HG03432 (cell line): ENCODE data around the gene THOC6.

Source experiments
- ATAC-seq: cut with Tn5 transposase; IDR thresholded peaks from one replicate; pipeline ENCODE4 v1.9.1; 2021; ENCODE audit warnings: mild to moderate bottlenecking, moderate library complexity; ENCODE audit not compliant: unreplicated experiment

Gene THOC6

GRCh38 chr16:3029491-3030221, 5.8 kb downstream of the THOC6 start:
- ATAC-seq: no peak

- ATAC-seq: no peak
Observed at GRCh38 chr16:3030222-3031212, 6.7 kb downstream of the THOC6 start.

- no peak for ATAC-seq
Observed at GRCh38 chr16:3032624-3033023, 8.8 kb downstream of the THOC6 start.

- no peak for ATAC-seq
Observed at GRCh38 chr16:3035289-3035971, 11.6 kb downstream of the THOC6 start.

DNA sequence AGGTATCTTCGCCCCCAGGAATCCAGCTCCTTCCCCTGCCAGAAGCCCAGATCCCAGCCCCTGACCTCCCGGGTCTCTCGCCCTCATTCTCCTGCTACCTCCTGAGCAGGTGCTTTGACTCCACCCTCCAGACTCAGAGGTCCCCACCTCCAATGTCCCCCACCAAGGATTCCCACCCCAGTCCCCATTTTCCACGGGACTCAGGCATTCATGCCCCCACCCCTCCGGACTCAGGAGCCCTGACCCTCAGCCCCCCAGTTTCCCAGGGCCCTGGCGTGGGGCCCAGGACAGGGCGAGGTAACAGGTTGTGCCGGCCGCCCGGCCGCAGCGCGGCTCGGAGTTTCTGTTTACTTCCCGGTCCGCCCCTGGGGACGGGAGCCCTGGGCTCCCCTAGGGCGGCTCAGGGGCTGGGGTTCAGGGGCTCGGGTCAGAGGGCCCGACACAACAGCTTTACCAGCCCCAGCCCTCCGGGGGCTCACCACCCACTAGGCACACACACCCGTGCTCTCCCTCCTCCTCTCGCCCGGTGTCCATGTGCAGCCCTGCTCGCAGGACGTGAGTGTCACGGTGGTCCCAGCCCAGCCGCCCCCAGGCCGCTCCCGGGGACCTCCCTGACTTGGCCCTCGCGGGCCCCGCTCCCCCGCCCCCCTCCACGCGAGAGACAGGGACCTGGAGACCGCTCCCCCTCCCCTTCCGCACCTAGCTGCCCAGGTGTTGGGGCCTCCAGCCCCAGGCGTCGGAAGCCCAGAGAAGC, 12.3 kb downstream of the THOC6 start:
- ATAC-seq: no peak

DNA sequence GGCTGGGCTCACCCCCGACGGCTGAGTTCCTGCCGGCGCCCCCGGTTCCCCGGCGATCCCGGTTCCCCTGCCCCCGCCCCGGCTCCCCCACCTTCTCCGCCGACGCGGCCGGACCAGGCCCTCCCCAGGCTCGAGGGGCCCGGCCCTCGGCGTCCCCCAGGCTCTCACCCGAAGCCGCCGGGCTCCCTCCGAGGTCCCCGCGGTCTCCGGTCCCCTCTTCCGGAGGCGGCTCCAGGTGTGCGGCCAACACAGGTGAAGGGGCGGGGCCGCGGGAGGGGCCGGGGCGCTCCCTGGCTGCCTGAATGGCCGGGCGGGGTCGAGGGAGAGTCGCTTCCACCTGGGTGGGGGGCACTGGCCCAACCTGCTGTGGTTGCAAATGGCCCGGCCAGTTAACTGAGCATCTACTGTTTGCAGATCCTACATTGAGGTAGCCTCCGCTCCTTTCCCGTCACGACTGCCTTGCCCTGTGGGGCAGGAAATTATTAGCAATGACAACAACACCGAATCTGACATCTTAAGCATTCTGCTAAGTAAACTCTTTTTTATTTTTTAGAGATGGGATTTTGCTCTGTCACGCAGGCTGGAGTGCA, 13.0 kb downstream of the THOC6 start, which contains the start of gene BICDL2:
TSS of gene BICDL2 (minus strand) at position 219 of the 590 bp plus-strand sequence. CDS start 1,448 bp downstream, outside the sequence.
- ATAC-seq: no peak

- no peak for ATAC-seq
Observed at GRCh38 chr16:3038256-3038655, 14.4 kb downstream of the THOC6 start.

DNA sequence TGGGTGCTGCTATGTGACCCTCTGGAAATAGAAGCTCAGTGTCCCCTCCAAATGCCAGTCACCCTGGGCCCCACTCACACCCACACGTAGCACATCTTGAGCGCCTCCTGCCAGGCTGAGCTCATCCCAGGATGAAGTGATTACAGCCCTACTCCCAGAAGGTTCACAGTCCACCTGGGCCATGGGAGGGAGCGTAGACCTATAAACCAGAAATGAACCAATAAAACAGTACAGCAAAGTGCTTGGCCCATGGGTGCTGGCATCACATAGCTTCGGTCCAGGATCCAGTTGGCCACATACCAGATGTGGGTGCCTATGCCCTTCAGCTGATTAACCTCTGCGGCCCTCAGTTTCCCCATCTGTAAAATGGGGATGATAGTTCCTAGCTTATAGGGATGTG, 15.1 kb downstream of the THOC6 start:
- ATAC-seq: no peak

DNA sequence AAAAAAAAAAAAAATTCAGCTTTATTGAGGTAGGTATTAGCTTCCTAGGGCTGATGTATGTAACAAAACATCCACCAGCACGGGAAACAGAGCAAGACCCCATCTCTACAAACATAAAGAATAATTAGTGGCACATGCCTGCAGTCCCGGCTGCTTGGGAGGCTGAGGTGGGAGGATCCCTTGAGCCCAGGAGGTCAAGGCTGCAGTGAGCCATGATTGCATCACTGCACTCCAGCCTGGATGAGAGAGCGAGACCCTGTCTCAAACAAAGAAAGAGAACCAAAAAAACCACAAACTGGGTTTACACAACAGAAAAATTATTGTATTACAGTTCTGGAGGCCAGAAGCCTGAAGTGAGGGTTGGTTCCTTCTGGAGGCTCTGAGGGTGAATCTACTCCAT, 18.5 kb downstream of the THOC6 start:
- no peak for ATAC-seq

DNA sequence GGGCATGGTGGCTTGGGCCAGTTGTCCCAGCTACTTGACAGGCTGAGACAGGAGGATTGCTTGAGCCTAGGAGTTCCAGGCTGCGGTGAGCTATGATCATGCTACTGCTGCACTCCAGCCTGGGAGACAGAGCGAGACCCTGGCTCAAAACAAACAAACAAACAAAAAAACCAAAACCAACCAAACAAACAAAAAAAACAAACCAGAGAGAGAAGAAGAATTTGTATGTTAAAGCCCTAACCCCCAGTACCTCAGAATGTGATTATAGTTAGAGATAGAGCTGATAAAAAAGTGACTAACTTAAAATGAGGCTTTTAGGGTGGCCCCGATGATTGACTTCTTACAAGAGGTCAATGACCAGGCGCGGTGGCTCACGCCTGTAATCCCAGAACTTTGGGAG, 20.9 kb downstream of the THOC6 start:
- no peak for ATAC-seq

- no peak for ATAC-seq
Observed at GRCh38 chr16:3045758-3046640, 22.2 kb downstream of the THOC6 start, which contains the start of gene MMP25. Gene MMP25 (plus strand): TSS chr16:3046561. CDS start chr16:3046918, 357 bp downstream.

DNA sequence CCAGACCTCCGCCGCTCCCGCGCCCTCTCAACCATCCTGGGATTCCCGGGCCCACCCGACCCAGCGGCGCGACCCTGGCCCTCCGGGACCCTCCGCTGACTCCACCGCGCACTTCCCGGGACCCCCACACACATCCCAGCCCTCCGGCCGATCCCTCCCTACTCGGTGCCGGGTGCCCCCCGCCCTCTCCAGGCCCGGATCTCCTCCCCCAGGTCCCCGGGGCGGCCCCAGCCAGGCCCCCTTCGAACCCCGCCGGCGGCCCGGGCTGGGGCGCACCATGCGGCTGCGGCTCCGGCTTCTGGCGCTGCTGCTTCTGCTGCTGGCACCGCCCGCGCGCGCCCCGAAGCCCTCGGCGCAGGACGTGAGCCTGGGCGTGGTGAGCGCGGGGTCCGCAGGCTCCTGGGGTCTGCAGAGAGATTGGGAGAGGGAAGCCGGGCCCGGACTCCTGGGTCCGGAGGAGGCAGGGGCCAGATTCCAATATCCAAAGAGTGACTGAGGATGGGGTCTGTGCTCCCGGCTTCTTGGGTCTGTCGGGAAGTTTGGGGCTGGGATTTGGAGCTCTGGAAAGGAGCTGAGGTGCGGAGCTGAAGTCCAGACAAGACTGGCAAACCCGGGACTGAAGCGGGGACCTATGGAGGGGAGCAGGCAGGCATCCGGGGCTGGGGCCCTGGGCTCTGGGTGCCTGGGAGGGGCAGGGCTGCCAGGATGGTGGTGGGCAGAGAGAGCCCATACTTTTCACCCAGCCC, 23.0 kb downstream of the THOC6 start:
- no peak for ATAC-seq

DNA sequence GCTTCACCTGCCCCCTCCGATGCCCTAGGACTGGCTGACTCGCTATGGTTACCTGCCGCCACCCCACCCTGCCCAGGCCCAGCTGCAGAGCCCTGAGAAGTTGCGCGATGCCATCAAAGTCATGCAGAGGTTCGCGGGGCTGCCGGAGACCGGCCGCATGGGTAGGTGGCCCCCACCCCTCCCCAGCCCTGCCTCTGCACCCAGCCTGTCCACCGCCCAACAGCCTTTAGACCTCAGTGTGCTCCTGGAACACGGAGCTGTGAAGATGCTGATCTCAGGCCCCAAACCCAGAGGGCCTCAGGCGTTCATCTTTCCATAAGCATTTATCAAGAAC, 23.5 kb downstream of the THOC6 start:
- ATAC-seq: no peak

- ATAC-seq: no peak
Observed at GRCh38 chr16:3049921-3050481, 26.2 kb downstream of the THOC6 start.

DNA sequence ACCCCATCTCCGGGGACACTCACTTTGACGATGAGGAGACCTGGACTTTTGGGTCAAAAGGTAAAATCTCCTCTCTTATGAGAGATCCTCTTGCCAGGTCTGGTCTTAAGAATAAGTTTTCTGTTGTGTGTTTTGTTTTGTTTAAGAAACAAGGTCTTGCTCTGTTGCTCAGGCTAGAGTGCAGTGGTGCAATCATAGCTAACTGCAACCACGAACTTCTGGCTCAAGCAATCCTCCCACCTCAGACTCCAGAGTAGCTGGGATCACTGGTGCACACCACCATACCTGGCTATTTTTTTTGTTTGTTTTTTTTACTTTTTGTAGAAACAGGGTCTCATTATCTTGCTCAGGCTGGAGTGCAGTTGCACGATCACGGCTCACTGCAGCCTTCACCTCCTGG, 26.7 kb downstream of the THOC6 start:
- no peak for ATAC-seq

DNA sequence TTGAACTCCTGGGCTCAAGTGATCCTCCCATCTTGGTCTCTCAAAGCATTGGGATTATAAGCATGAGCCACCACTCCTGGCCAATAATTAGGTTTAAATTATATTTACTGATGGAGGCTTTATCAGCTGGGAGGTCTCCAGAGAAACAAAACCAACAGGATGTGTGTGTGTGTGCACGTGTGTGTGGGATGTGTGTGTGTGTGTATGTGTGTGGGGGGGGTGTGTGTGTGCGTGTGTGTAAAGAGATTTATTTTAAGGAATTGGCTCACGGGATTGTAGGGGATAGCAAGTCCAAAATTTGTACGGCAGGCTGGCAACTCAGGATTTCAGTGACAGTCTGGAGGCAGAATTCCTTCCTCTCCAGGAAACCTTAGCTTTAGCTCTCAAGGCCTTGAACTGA, 27.2 kb downstream of the THOC6 start:
- ATAC-seq: no peak

DNA sequence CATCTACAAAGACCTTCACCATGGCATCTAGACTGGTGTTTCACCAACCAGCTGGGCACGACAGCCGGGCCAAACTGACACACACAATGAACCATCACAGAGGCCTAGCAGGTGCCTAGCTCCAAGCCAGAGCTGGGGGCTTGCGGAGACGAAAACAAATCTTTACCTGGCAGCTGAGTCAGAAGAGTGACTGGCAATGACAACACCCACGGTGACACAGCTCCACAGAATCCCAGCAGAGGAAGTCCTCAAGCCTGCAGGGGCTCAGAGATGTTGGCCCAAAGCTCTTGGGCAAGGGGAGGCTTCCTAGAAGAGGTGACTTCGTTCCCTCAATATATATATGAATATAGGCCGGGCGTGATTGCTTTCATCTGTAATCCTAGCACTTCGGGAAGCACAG, 27.7 kb downstream of the THOC6 start:
- ATAC-seq: no peak
